GM12878 (cell line): ENCODE data around the gene EPHA5.

Source experiments
- CEBPB ChIP-seq, 2 experiments: fragments of 150-350 bp in 1 of 2; IDR thresholded peaks; 2 replicates each; pipeline ENCODE4 v1.6.1; 2012 to 2014; ENCODE audit warnings: low read depth in 2 of 2, low read length in 2 of 2, borderline replicate concordance in 1 of 2, inconsistent platforms in 1 of 2
- CREM ChIP-seq: IDR thresholded peaks from 2 replicates; pipeline ENCODE4 v1.6.1; 2014; ENCODE audit warnings: antibody characterized with exemption, low read depth
- CTCF ChIP-seq, 3 experiments: IDR thresholded peaks in 2 of 3; conservative IDR thresholded peaks in 1 of 3; 2 replicates each; pipeline ENCODE4 v1.5.1; 2011; ENCODE audit warnings: low read depth in 3 of 3, low read length in 3 of 3, mild to moderate bottlenecking in 3 of 3, control low read depth in 2 of 3, moderate library complexity in 2 of 3, inconsistent platforms in 1 of 3, mixed read lengths in 1 of 3; ENCODE audit not compliant: control insufficient read depth in 2 of 3, insufficient read depth in 1 of 3; ENCODE audit errors: extremely low read depth in 1 of 3
- JUNB ChIP-seq: IDR thresholded peaks from 2 replicates; pipeline ENCODE4 v1.6.1; 2016; ENCODE audit warnings: antibody characterized with exemption, mild to moderate bottlenecking
- JUND ChIP-seq: IDR thresholded peaks from 2 replicates; pipeline ENCODE4 v1.6.1; 2012; ENCODE audit warnings: low read depth, mild to moderate bottlenecking, low read length, improper control_type of control experiment, moderate library complexity
- NR2C2 ChIP-seq: IDR thresholded peaks from 2 replicates; pipeline ENCODE4 v1.6.1; 2011; ENCODE audit warnings: borderline replicate concordance, low read depth; ENCODE audit not compliant: control insufficient read depth, insufficient read length
- POLR2AphosphoS5 ChIP-seq: IDR thresholded peaks from 2 replicates; pipeline ENCODE4 v1.6.1; 2011; ENCODE audit warnings: mild to moderate bottlenecking, low read length, inconsistent platforms
- USF2 ChIP-seq: IDR thresholded peaks from 2 replicates; pipeline ENCODE4 v1.6.1; 2011; ENCODE audit warnings: low read depth, low read length, improper control_type of control experiment, borderline replicate concordance
- TF ChIP-seq, protein P1 (sequence below): IDR thresholded peaks from 2 replicates; pipeline ENCODE4 v1.6.1; 2012; ENCODE audit warnings: low read depth, low read length, improper control_type of control experiment

DNA sequence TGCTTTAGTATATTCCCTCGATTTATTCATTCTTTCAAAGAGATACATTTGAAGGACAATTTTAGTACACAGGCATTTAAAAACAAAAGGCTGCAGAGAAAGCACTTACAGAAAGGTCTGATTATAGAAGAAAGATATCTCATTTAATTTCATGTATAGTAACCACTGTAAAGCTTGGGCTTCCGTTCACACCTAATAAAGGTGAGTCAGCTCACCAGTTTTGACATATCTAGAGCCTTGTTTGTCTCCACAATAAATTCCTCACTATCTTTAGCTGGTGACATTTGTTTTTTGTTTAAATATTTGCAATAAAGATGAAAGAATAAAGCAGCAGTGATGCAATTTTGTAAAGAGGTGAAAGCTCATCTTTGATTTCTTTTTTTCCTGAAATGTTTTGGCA lies 1.1 kb upstream of the EPHA5 start:
- TF ChIP-seq JUNB (no peak), NR2C2 (no peak), CTCF (IDR thresholded peaks at IDR 0.05 in 2 of 3, conservative IDR thresholded peaks at IDR 0.05 in 1 of 3; ENCODE audit: control insufficient read depth in 2 of 3, extremely low read depth in 1 of 3, insufficient read depth in 1 of 3, low read depth in 3 of 3, low read length in 3 of 3) (no peak), CREM (no peak), JUND (no peak), USF2 (no peak), POLR2AphosphoS5 (no peak), CEBPB (IDR thresholded peaks at IDR 0.05; ENCODE audit: borderline replicate concordance in 1 of 2, low read depth in 2 of 2, low read length in 2 of 2) (no peak)
- TF ChIP-seq, protein P1, sequence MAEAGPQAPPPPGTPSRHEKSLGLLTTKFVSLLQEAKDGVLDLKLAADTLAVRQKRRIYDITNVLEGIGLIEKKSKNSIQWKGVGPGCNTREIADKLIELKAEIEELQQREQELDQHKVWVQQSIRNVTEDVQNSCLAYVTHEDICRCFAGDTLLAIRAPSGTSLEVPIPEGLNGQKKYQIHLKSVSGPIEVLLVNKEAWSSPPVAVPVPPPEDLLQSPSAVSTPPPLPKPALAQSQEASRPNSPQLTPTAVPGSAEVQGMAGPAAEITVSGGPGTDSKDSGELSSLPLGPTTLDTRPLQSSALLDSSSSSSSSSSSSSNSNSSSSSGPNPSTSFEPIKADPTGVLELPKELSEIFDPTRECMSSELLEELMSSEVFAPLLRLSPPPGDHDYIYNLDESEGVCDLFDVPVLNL = no peak
